GM21515 (cell line): ENCODE results near the gene B4GALNT1.
"Not testable (repeated sequence)": the region's sequence is repeated elsewhere in the genome, so short reads cannot be mapped to it uniquely, and the experiment has no call there.

ENCODE experiments used
- ATAC-seq: cut with Tn5 transposase; IDR thresholded peaks from one replicate; pipeline ENCODE4 v1.9.1; 2021; ENCODE audit not compliant: unreplicated experiment

Gene B4GALNT1

GRCh38 chr12:57638096-57638495 lies 5.1 kb upstream of the B4GALNT1 start:
- ATAC-seq: no peak

- ATAC-seq: no peak
These were observed 4.4 kb upstream of the B4GALNT1 start for GRCh38 chr12:57637364-57637763.

- ATAC-seq: not testable (repeated sequence)
These were observed 3.7 kb upstream of the B4GALNT1 start for GRCh38 chr12:57636731-57637130.

- ATAC-seq: no peak
These were observed 686 bp downstream of the B4GALNT1 start for GRCh38 chr12:57632073-57632957.

GRCh38 chr12:57631566-57632072 lies 1.4 kb downstream of the B4GALNT1 start:
- no peak for ATAC-seq

- ATAC-seq: no peak
These were observed 2.0 kb downstream of the B4GALNT1 start for GRCh38 chr12:57630891-57631433.

GRCh38 chr12:57629897-57630471 lies 3.0 kb downstream of the B4GALNT1 start:
- ATAC-seq: no peak

GRCh38 chr12:57628280-57629191 lies 4.5 kb downstream of the B4GALNT1 start:
- ATAC-seq: no peak

- ATAC-seq: no peak
These were observed 5.3 kb downstream of the B4GALNT1 start for GRCh38 chr12:57627501-57628279.

GRCh38 chr12:57626921-57627445 lies 6.0 kb downstream of the B4GALNT1 start:
- ATAC-seq: no peak

- no peak for ATAC-seq
These were observed 6.7 kb downstream of the B4GALNT1 start for GRCh38 chr12:57626111-57626920.

GRCh38 chr12:57625261-57626032 lies 7.6 kb downstream of the B4GALNT1 start:
- no peak for ATAC-seq

GRCh38 chr12:57624441-57625220 lies 8.4 kb downstream of the B4GALNT1 start:
- no peak for ATAC-seq

GRCh38 chr12:57623811-57624390 lies 9.1 kb downstream of the B4GALNT1 start:
- ATAC-seq: no peak

- no peak for ATAC-seq
These were observed 9.6 kb downstream of the B4GALNT1 start for GRCh38 chr12:57623385-57623784.

GRCh38 chr12:57622293-57623245 lies 10.4 kb downstream of the B4GALNT1 start:
- no peak for ATAC-seq
